GM12878 (cell line): ENCODE measurements around the gene RCAN2. TPM values are rescaled to one million over a fixed set of nuclear protein-coding genes. Genes with fewer than 3 reads are reported as not detected.

ENCODE experiments used
- ATAC-seq: fragments of 200-7000 bp; cut with Tn5 transposase; 3 replicates; pipeline ENCODE4 v1.9.1; 2020; ENCODE audit warnings: mild to moderate bottlenecking, moderate library complexity
- BruUV-seq: library from RNA; stranded (reverse); fragments of 400-500 nt; replicated peaks from 2 replicates; lab custom pipeline; 2021; lab: Mats Ljungman, UMichigan
- CTCF ChIA-PET: fragments of 300-600 bp; sonication (Branson Sonifier 250); formaldehyde crosslinking; extraction: SDS; loops from one replicate; lab custom pipeline; 2021; ENCODE audit warnings: inconsistent platforms; lab: Yijun Ruan, JAX
- POLR2A ChIA-PET: fragments of 350-600 bp; formaldehyde crosslinking; extraction: SDS; loops from one replicate; lab custom pipeline; 2021; ENCODE audit warnings: inconsistent platforms; lab: Charles Lee
- RAD21 ChIA-PET: fragments of 300-600 bp; sonication (Branson Sonifier 250); formaldehyde crosslinking; loops from one replicate; lab custom pipeline; 2023; ENCODE audit warnings: antibody characterized with exemption; ENCODE audit not compliant: unreplicated experiment; lab: Charles Lee
- SMC1A ChIA-PET: fragments of 300-600 bp; sonication (Branson Sonifier 250); formaldehyde crosslinking; loops from one replicate; lab custom pipeline; 2023; ENCODE audit not compliant: unreplicated experiment, uncharacterized antibody; lab: Charles Lee
- DNase-seq: peaks from one replicate; pipeline ENCODE4 v3.0.0-alpha.2; 2011; ENCODE audit warnings: low read depth, low spot score
- FAIRE-seq: peaks from 3 replicates; lab custom pipeline; 2011; peaks lifted over from hg19 to GRCh38; lab: Jason Lieb, UNC
- H2AFZ ChIP-seq: 2 replicates; pipeline ENCODE4 v1.6.0; 2011; ENCODE audit warnings: low read depth, low read length, control low read depth; ENCODE audit not compliant: control insufficient read depth
- H3K27ac ChIP-seq: 2 replicates; pipeline ENCODE4 v1.5.1; 2011; ENCODE audit warnings: control low read depth; ENCODE audit not compliant: control insufficient read depth, insufficient read depth
- H3K27me3 ChIP-seq, 2 experiments: replicated peaks in 1 of 2; 2 replicates each; pipeline versions ENCODE4 v1.6.0 to v1.6.1; 2011; ENCODE audit warnings: low read length in 1 of 2; ENCODE audit not compliant: control insufficient read depth in 2 of 2, insufficient read depth in 2 of 2
- H3K36me3 ChIP-seq, 2 experiments: 2 replicates each; pipeline ENCODE4 v1.5.1; 2011; ENCODE audit warnings: low read length in 1 of 2; ENCODE audit not compliant: control insufficient read depth in 2 of 2, insufficient read depth in 2 of 2
- H3K4me1 ChIP-seq: 2 replicates; pipeline ENCODE4 v1.6.1; 2011; ENCODE audit warnings: mild to moderate bottlenecking, low read length, moderate library complexity, mixed read lengths; ENCODE audit not compliant: control insufficient read depth, insufficient read depth
- H3K4me2 ChIP-seq: 2 replicates; pipeline ENCODE4 v1.6.0; 2011; ENCODE audit warnings: control low read depth; ENCODE audit not compliant: control insufficient read depth, insufficient read depth
- H3K4me3 ChIP-seq: fragments of 200-600 bp; sonication (generic); 2 replicates; pipeline ENCODE4 v1.5.1; 2016
- H3K79me2 ChIP-seq: 2 replicates; pipeline ENCODE4 v1.6.0; 2011; ENCODE audit warnings: low read length; ENCODE audit not compliant: control insufficient read depth, insufficient read depth
- H3K9ac ChIP-seq: 2 replicates; pipeline ENCODE4 v1.8.0; 2011; ENCODE audit warnings: low read length, control low read depth, mixed read lengths; ENCODE audit not compliant: control insufficient read depth, insufficient read depth
- H3K9me3 ChIP-seq: replicated peaks from 3 replicates; pipeline ENCODE4 v1.5.1; 2011; ENCODE audit warnings: mild to moderate bottlenecking, low read length; ENCODE audit not compliant: control insufficient read depth, insufficient read depth
- H4K20me1 ChIP-seq: 2 replicates; pipeline ENCODE4 v1.6.0; 2011; ENCODE audit not compliant: control insufficient read depth, insufficient read depth
- CBFB ChIP-seq: IDR thresholded peaks from 2 replicates; pipeline ENCODE4 v1.6.1; 2016; ENCODE audit warnings: antibody characterized with exemption, low read depth
- EED ChIP-seq: sonication (generic); IDR thresholded peaks from 2 replicates; pipeline ENCODE4 v1.6.1; 2016; ENCODE audit warnings: antibody characterized with exemption, low read depth
- EP300 ChIP-seq, 2 experiments: fragments of 150-350 bp in 1 of 2; IDR thresholded peaks; 2 replicates each; pipeline ENCODE4 v1.6.1; 2011 to 2012; ENCODE audit warnings: low read depth in 2 of 2, low read length in 2 of 2, borderline replicate concordance in 1 of 2, improper control_type of control experiment in 1 of 2, inconsistent platforms in 1 of 2; ENCODE audit not compliant: control insufficient read depth in 1 of 2
- KAT2A ChIP-seq: conservative IDR thresholded peaks from 2 replicates; pipeline ENCODE4 v1.6.1; 2011; ENCODE audit warnings: low read depth, low read length; ENCODE audit not compliant: control insufficient read depth
- LARP7 ChIP-seq: fragments of 450-650 bp; IDR thresholded peaks from 2 replicates; pipeline ENCODE4 v1.6.1; 2017; ENCODE audit warnings: mild to moderate bottlenecking
- NFYB ChIP-seq: IDR thresholded peaks from 2 replicates; pipeline ENCODE4 v1.6.1; 2011; ENCODE audit warnings: low read depth, mild to moderate bottlenecking, low read length, improper control_type of control experiment, moderate library complexity; ENCODE audit not compliant: insufficient read depth
- RFX5 ChIP-seq: IDR thresholded peaks from 2 replicates; pipeline ENCODE4 v1.6.1; 2011; ENCODE audit warnings: low read depth, low read length, improper control_type of control experiment
- SRF ChIP-seq, 2 experiments: IDR thresholded peaks; 2 replicates each; pipeline ENCODE4 v1.6.1; 2011; ENCODE audit warnings: low read depth in 2 of 2, low read length in 2 of 2, mild to moderate bottlenecking in 1 of 2, moderate library complexity in 1 of 2
- SUPT20H ChIP-seq: IDR thresholded peaks from 2 replicates; pipeline ENCODE4 v1.6.1; 2011; ENCODE audit warnings: low read depth, mild to moderate bottlenecking, low read length, moderate library complexity, borderline replicate concordance; ENCODE audit not compliant: control insufficient read depth
- WGBS: methylation state at CpG from one replicate; pipeline ENCODE4 v1.1.6; 2016; ENCODE audit warnings: low lambda C conversion rate; ENCODE audit not compliant: insufficient replicate concordance, insufficient coverage; ENCODE audit errors: missing lambda C conversion rate; 5-methylcytosine and 5-hydroxymethylcytosine counted together
- in situ Hi-C: fragments of 300-500 bp; cut with MboI; formaldehyde crosslinking; loops from 9 replicates; pipeline ENCODE4 v1.14.3; 2018; ENCODE audit warnings: mixed read lengths
- intact Hi-C: fragments of 100-400 bp; cut with micrococcal nuclease; formaldehyde crosslinking; loops from one replicate; pipeline ENCODE4 v1.14.2; 2022; ENCODE audit not compliant: unreplicated experiment
- polyA plus RNA-seq, 11 experiments: library from polyadenylated mRNA; depleted of rRNA in 4 of 11; unstranded in 6 of 11; stranded (reverse) in 5 of 11; fragments of >200 nt; fragmentation: Nextera tagmentation in 4 of 11; fragmentation: Illumina TruSeq in 1 of 11; extraction: Ambion mirVana in 4 of 11; extraction: Trizol in 1 of 11; gene quantifications; 1 replicate in 1 of 11; 2 replicates in 10 of 11; pipeline versions ENCODE4 v1.2.1 to v1.2.3, GENCODE V29; 2011 to 2016; ENCODE audit warnings: inconsistent platforms in 2 of 11, missing spikeins in 2 of 11, low read depth in 1 of 11
- total RNA-seq, 4 experiments: library from RNA; depleted of rRNA in 3 of 4; stranded (reverse); fragments of >200 nt in 3 of 4; fragmentation: Illumina TruSeq in 1 of 4; extraction: Trizol in 1 of 4; gene quantifications; 2 replicates each; pipeline versions ENCODE4 v1.2.1 to v1.2.3, GENCODE V29; 2013 to 2021
- TF ChIP-seq, protein P1 (sequence below): fragments of 450-650 bp; formaldehyde crosslinking; IDR thresholded peaks from 2 replicates; pipeline ENCODE4 v1.4.0; 2022; ENCODE audit warnings: mild to moderate bottlenecking, moderate library complexity

The RCAN2 gene
- total and polyA plus RNA-seq, 10 of the 15 experiments (the other 5 are each of a cell fraction or from before 2014, with no cell fraction given), result 0.06 TPM; not detected in 9

DNA sequence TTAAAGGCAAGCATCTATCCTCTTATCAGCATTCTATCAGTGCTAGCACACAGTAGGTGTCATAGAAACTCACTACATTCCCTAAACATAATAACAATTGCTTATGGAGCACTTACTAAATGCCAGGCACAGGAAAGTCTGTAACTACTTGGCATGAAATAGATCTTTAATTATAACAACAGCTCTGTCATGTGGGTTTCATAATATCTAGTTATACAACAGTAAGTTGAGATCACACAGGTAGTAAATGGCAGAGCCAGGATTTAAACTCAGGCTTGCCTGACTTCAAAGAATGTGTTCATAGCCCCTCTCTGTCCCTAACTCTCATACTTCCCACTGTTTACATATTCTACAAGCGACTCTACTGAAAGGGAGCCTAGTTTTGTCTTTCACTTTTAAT is 254.5 kb downstream of the RCAN2 start:
- H3K4me2 ChIP-seq, result no peak overlapping the region
- no peak overlapping the region for H3K9ac ChIP-seq
- no peak for TF ChIP-seq SUPT20H
- TF ChIP-seq LARP7, result no peak
- TF ChIP-seq EED, result no peak
- TF ChIP-seq CBFB, result no peak
- no peak for TF ChIP-seq NFYB
- no peak for TF ChIP-seq EP300 (IDR thresholded peaks at IDR 0.05; ENCODE audit: borderline replicate concordance in 1 of 2, control insufficient read depth in 1 of 2, low read depth in 2 of 2, low read length in 2 of 2)
- no peak for TF ChIP-seq SRF (IDR thresholded peaks at IDR 0.05; ENCODE audit: low read depth in 2 of 2, low read length in 2 of 2)
- no peak for TF ChIP-seq RFX5
- TF ChIP-seq, protein P1, sequence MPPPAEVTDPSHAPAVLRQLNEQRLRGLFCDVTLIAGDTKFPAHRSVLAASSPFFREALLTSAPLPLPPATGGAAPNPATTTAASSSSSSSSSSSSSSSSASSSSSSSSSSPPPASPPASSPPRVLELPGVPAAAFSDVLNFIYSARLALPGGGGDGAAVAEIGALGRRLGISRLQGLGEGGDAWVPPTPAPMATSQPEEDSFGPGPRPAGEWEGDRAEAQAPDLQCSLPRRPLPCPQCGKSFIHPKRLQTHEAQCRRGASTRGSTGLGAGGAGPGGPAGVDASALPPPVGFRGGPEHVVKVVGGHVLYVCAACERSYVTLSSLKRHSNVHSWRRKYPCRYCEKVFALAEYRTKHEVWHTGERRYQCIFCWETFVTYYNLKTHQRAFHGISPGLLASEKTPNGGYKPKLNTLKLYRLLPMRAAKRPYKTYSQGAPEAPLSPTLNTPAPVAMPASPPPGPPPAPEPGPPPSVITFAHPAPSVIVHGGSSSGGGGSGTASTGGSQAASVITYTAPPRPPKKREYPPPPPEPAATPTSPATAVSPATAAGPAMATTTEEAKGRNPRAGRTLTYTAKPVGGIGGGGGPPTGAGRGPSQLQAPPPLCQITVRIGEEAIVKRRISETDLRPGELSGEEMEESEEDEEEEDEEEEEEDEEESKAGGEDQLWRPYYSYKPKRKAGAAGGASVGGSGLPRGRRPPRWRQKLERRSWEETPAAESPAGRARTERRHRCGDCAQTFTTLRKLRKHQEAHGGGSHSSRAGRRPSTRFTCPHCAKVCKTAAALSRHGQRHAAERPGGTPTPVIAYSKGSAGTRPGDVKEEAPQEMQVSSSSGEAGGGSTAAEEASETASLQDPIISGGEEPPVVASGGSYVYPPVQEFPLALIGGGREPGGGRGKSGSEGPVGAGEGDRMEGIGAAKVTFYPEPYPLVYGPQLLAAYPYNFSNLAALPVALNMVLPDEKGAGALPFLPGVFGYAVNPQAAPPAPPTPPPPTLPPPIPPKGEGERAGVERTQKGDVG (CRISPR knock-in tag), result no peak
- no peak for TF ChIP-seq KAT2A
- TF ChIP-seq, all 136 proteins: peak for 0
- ATAC-seq (no peak), FAIRE-seq (no peak), DNase-seq (no peak)
- no TSS peak for BruUV-seq
- CTCF ChIA-PET, result no interaction called here
- Histone ChIP-seq H3K27me3 (no peaks in the 10 kb centered on the region), H3K4me3 (no peak overlapping the region), H3K9me3 (no peaks in the 10 kb centered on the region), H4K20me1 (no peaks in the 10 kb centered on the region), H3K27ac (no peak overlapping the region), H3K4me1 (no peaks in the 10 kb centered on the region), H3K79me2 (no peaks in the 10 kb centered on the region), H2AFZ (no peak overlapping the region), H3K36me3 (no peaks in the 10 kb centered on the region)
- POLR2A ChIA-PET, result no interaction called here
- RAD21 ChIA-PET, result no interaction called here
- intact Hi-C loops, result no loop called here
- in situ Hi-C loops, result no loop called here
- SMC1A ChIA-PET, result no interaction called here
- 7% methylated on average over 1 of the region's 1 CpG for WGBS
